IMR-90 (cell line): ENCODE measurements around the gene ZNF423. TPM values are rescaled to one million over a fixed set of nuclear protein-coding genes. Genes with fewer than 3 reads are reported as not detected.

Experiments
- ATAC-seq: fragments of 200-7000 bp; cut with Tn5 transposase; 2 replicates; pipeline ENCODE4 v1.9.1; 2020; ENCODE audit warnings: low read depth, mild to moderate bottlenecking, moderate library complexity
- BruUV-seq: library from RNA; stranded (reverse); fragments of 400-500 nt; replicated peaks from 2 replicates; lab custom pipeline; 2021; lab: Mats Ljungman, UMichigan
- CTCF ChIA-PET: fragments of 300-600 bp; formaldehyde crosslinking; extraction: SDS; loops from one replicate; lab custom pipeline; 2021; ENCODE audit warnings: antibody characterized with exemption; lab: Yijun Ruan, JAX
- POLR2A ChIA-PET: fragments of 300-600 bp; sonication (Branson Sonifier 250); formaldehyde crosslinking; loops from one replicate; lab custom pipeline; 2022; ENCODE audit warnings: antibody characterized with exemption; ENCODE audit not compliant: unreplicated experiment; lab: Charles Lee
- DNase-seq: peaks from one replicate; pipeline ENCODE4 v3.0.0; 2013
- H2AFZ ChIP-seq: replicated peaks from 2 replicates; pipeline ENCODE3; 2013; ENCODE audit warnings: low read length, mild to moderate bottlenecking; ENCODE audit not compliant: poor library complexity
- H2AK5ac ChIP-seq: 2 replicates; pipeline ENCODE4 v1.6.1; 2013; ENCODE audit warnings: low read depth, low read length, inconsistent platforms
- H2AK9ac ChIP-seq: replicated peaks from 2 replicates; pipeline ENCODE3; 2013; ENCODE audit warnings: mild to moderate bottlenecking, low read depth, low read length, moderate library complexity; ENCODE audit not compliant: poor library complexity
- H2BK120ac ChIP-seq: 2 replicates; pipeline ENCODE4 v1.6.1; 2013; ENCODE audit warnings: low read depth, low read length, inconsistent platforms
- H2BK15ac ChIP-seq: 3 replicates; pipeline ENCODE4 v1.6.1; 2013; ENCODE audit warnings: low read depth, low read length, inconsistent platforms
- H2BK20ac ChIP-seq: 2 replicates; pipeline ENCODE4 v1.6.1; 2013; ENCODE audit warnings: low read depth, mild to moderate bottlenecking, inconsistent platforms, low read length, moderate library complexity
- H2BK5ac ChIP-seq: 2 replicates; pipeline ENCODE4 v1.6.1; 2013; ENCODE audit warnings: mild to moderate bottlenecking, low read depth, low read length, inconsistent platforms; ENCODE audit not compliant: poor library complexity, severe bottlenecking
- H3K14ac ChIP-seq: replicated peaks from 2 replicates; pipeline ENCODE4 v1.6.1; 2013; ENCODE audit warnings: low read depth, low read length, inconsistent platforms
- H3K18ac ChIP-seq: 2 replicates; pipeline ENCODE4 v1.6.1; 2013; ENCODE audit warnings: low read depth, low read length, control low read depth
- H3K23ac ChIP-seq: 2 replicates; pipeline ENCODE4 v1.6.1; 2013; ENCODE audit warnings: low read depth, low read length, inconsistent platforms
- H3K27ac ChIP-seq: 2 replicates; pipeline ENCODE4 v1.5.1; 2013; ENCODE audit warnings: mild to moderate bottlenecking, control low read depth, low read length; ENCODE audit not compliant: insufficient read depth
- H3K27me3 ChIP-seq: 2 replicates; pipeline ENCODE4 v1.6.1; 2013; ENCODE audit warnings: low read length; ENCODE audit not compliant: control insufficient read depth, insufficient read depth
- H3K36me3 ChIP-seq: 2 replicates; pipeline ENCODE4 v1.6.1; 2013; ENCODE audit warnings: low read length, mixed read lengths; ENCODE audit not compliant: control insufficient read depth, insufficient read depth
- H3K4ac ChIP-seq: 2 replicates; pipeline ENCODE4 v1.6.1; 2013; ENCODE audit warnings: low read depth, low read length, inconsistent platforms
- H3K4me1 ChIP-seq: 2 replicates; pipeline ENCODE4 v1.6.1; 2013; ENCODE audit warnings: low read length, mixed read lengths; ENCODE audit not compliant: control insufficient read depth, insufficient read depth
- H3K4me2 ChIP-seq: 2 replicates; pipeline ENCODE4 v1.6.1; 2013; ENCODE audit warnings: low read depth, mild to moderate bottlenecking, control low read depth, low read length, moderate library complexity
- H3K4me3 ChIP-seq: 2 replicates; pipeline ENCODE4 v1.5.1; 2013; ENCODE audit warnings: low read depth, mild to moderate bottlenecking, control low read depth, low read length, moderate library complexity; ENCODE audit not compliant: insufficient read depth
- H3K56ac ChIP-seq: 2 replicates; pipeline ENCODE4 v1.6.1; 2013; ENCODE audit warnings: low read length, inconsistent platforms; ENCODE audit not compliant: insufficient read depth; ENCODE audit errors: extremely low read depth
- H3K79me1 ChIP-seq, 2 experiments: 2 replicates each; pipeline ENCODE4 v1.6.1; 2013; ENCODE audit warnings: low read length in 2 of 2, inconsistent platforms in 1 of 2, low read depth in 1 of 2
- H3K9ac ChIP-seq: 2 replicates; pipeline ENCODE4 v1.6.1; 2013; ENCODE audit warnings: low read depth, low read length, control low read depth
- H3K9me1 ChIP-seq: 2 replicates; pipeline ENCODE4 v1.6.1; 2013; ENCODE audit warnings: low read length, inconsistent platforms; ENCODE audit not compliant: insufficient read depth
- H3K9me3 ChIP-seq: 2 replicates; pipeline ENCODE4 v1.6.1; 2013; ENCODE audit warnings: low read length; ENCODE audit not compliant: control insufficient read depth, insufficient read depth
- H4K20me1 ChIP-seq: 2 replicates; pipeline ENCODE4 v1.6.1; 2013; ENCODE audit warnings: low read length, inconsistent platforms; ENCODE audit not compliant: insufficient read depth
- H4K5ac ChIP-seq: 2 replicates; pipeline ENCODE4 v1.6.1; 2013; ENCODE audit warnings: mild to moderate bottlenecking, low read depth, low read length, control low read depth
- H4K8ac ChIP-seq, 2 experiments: 2 replicates each; pipeline ENCODE4 v1.6.1; 2013; ENCODE audit warnings: low read depth in 2 of 2, low read length in 2 of 2, control low read depth in 1 of 2, inconsistent platforms in 1 of 2
- H4K91ac ChIP-seq: 2 replicates; pipeline ENCODE4 v1.6.1; 2013; ENCODE audit warnings: low read depth, low read length, inconsistent platforms; ENCODE audit not compliant: insufficient read depth
- BHLHE40 ChIP-seq: fragments of 150-350 bp; IDR thresholded peaks from 2 replicates; pipeline ENCODE4 v1.6.1; 2016; ENCODE audit warnings: mild to moderate bottlenecking, low read depth, low read length
- CEBPB ChIP-seq: IDR thresholded peaks from 2 replicates; pipeline ENCODE4 v1.6.1; 2012; ENCODE audit warnings: low read depth, low read length, improper control_type of control experiment
- CHD1 ChIP-seq: IDR thresholded peaks from 2 replicates; pipeline ENCODE4 v1.6.1; 2012; ENCODE audit warnings: low read depth, low read length, improper control_type of control experiment
- FOS ChIP-seq: fragments of 150-350 bp; IDR thresholded peaks from 2 replicates; pipeline ENCODE4 v1.6.1; 2016; ENCODE audit warnings: low read depth, low read length
- MAFK ChIP-seq: IDR thresholded peaks from 2 replicates; pipeline ENCODE4 v1.6.1; 2012; ENCODE audit warnings: low read depth, low read length, improper control_type of control experiment
- MAZ ChIP-seq: IDR thresholded peaks from 2 replicates; pipeline ENCODE4 v1.6.1; 2012; ENCODE audit warnings: low read depth, mild to moderate bottlenecking, low read length, improper control_type of control experiment, moderate library complexity, borderline replicate concordance
- MXI1 ChIP-seq: IDR thresholded peaks from 2 replicates; pipeline ENCODE4 v1.6.1; 2012; ENCODE audit warnings: low read depth, mild to moderate bottlenecking, low read length, moderate library complexity, borderline replicate concordance
- NFE2L2 ChIP-seq: fragments of 150-350 bp; IDR thresholded peaks from 2 replicates; pipeline ENCODE4 v1.6.1; 2016; ENCODE audit warnings: low read depth, mild to moderate bottlenecking, low read length
- POLR2A ChIP-seq: IDR thresholded peaks from 2 replicates; pipeline ENCODE4 v1.6.1; 2012; ENCODE audit warnings: mild to moderate bottlenecking, low read depth, low read length
- RAD21 ChIP-seq: IDR thresholded peaks from 2 replicates; pipeline ENCODE4 v1.6.1; 2012; ENCODE audit warnings: low read length, improper control_type of control experiment
- RCOR1 ChIP-seq: IDR thresholded peaks from 2 replicates; pipeline ENCODE4 v1.6.1; 2012; ENCODE audit warnings: mild to moderate bottlenecking, low read length, improper control_type of control experiment; ENCODE audit not compliant: insufficient replicate concordance
- RFX5 ChIP-seq: IDR thresholded peaks from 2 replicates; pipeline ENCODE4 v1.8.0; 2012; ENCODE audit warnings: low read depth, mild to moderate bottlenecking, low read length, moderate library complexity
- SMC3 ChIP-seq: fragments of 150-350 bp; IDR thresholded peaks from 2 replicates; pipeline ENCODE4 v1.6.1; 2016; ENCODE audit warnings: low read depth, mild to moderate bottlenecking, antibody characterized with exemption, low read length, moderate library complexity
- WGBS, 2 experiments: methylation state at CpG; one replicate each; pipeline versions ENCODE4 v1.1.5 to v1.1.7; 2013; ENCODE audit warnings: missing lambda C conversion rate in 2 of 2; ENCODE audit not compliant: insufficient read length in 1 of 2; ENCODE audit errors: extremely low coverage in 2 of 2; 5-methylcytosine and 5-hydroxymethylcytosine counted together
- dilution Hi-C: fragments of 300-500 bp; cut with HindIII; formaldehyde crosslinking; loops from one replicate; pipeline ENCODE4 v1.14.3; 2018; ENCODE audit warnings: low sequenced_read_pairs; ENCODE audit not compliant: unreplicated experiment
- in situ Hi-C: fragments of 300-500 bp; cut with MboI; formaldehyde crosslinking; loops from 3 replicates; pipeline ENCODE4 v1.14.3; 2019; ENCODE audit warnings: low sequenced_read_pairs, inconsistent platforms, mixed read lengths
- intact Hi-C: fragments of 100-400 bp; cut with micrococcal nuclease; formaldehyde crosslinking; loops from 2 replicates; pipeline ENCODE4 v1.10.0; 2022
- polyA plus RNA-seq, 3 experiments: library from polyadenylated mRNA; depleted of rRNA; stranded (reverse); fragments of >200 nt; gene quantifications; 2 replicates each; pipeline ENCODE4 v1.2.3, GENCODE V29; 2012; ENCODE audit warnings: low replicate concordance in 1 of 3
- total RNA-seq: library from RNA; depleted of rRNA; stranded (reverse); fragments of >200 nt; gene quantifications from 2 replicates; pipeline ENCODE4 v1.2.3, GENCODE V29; 2012
- TF ChIP-seq, protein P1 (sequence below): fragments of 150-350 bp; IDR thresholded peaks from 2 replicates; pipeline ENCODE4 v1.6.1; 2016; ENCODE audit warnings: low read depth, mild to moderate bottlenecking, low read length, moderate library complexity, borderline replicate concordance
- TF ChIP-seq, protein P2 (sequence below): conservative IDR thresholded peaks from 2 replicates; pipeline ENCODE4 v1.5.1; 2012; ENCODE audit warnings: mild to moderate bottlenecking, low read depth, low read length, improper control_type of control experiment
- TF ChIP-seq, protein P3 (sequence below): fragments of 150-350 bp; IDR thresholded peaks from 2 replicates; pipeline ENCODE4 v1.6.1; 2017; ENCODE audit warnings: mild to moderate bottlenecking, antibody characterized with exemption, low read length, low read depth

Gene ZNF423
- total and polyA plus RNA-seq, 2 of the 4 experiments (the other 2 are of a cell fraction), result under 0.01 to 0.10 TPM

DNA sequence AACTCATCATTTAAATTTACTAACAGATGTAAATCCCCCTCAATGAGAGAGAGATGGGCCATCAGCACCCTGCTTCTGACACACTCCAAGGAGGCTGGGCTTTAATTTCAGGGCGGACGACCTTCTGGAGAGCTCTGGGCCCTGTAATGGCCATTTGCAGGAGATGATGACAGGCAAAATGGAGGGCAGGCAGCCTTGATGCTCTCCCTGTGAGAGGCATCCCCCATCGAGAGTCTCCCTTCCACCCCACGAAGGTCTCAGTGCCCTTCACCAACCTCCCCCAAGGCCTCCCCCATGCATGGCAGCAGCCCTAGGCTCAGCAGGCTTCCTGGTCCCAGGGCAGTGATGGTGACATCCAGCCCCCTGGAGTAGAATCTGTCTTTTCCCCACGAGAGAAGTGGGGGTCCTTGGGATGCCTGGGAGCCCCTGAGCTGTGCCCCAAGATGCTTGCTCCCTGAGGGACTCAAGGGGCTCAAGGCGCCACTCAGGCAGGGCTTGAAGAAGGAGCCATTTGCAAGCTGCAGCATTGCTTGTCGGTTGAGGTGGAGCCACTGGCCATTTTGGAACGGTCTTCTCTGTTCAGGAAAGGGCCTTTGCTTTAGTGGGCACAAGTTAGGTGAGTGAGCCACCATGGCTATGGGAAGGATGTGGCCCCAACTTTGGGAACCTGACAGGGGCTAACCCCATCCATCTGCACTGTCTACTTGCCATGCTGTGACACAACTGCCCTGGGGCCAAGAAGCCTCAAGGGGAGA, 399.7 kb downstream of the ZNF423 start:
- H3K79me1 ChIP-seq, result no peaks in the 10 kb centered on the region
- intact Hi-C loops (no loop called here), dilution Hi-C loops (no loop called here), in situ Hi-C loops (no loop called here)
- no peak overlapping the region for H3K18ac ChIP-seq
- no peak overlapping the region for H3K23ac ChIP-seq
- H3K27me3 ChIP-seq, result no peaks in the 10 kb centered on the region; the same call in 1 of the 2 replicates
- no peaks in the 10 kb centered on the region for H3K9me1 ChIP-seq
- H3K14ac ChIP-seq, result no peak overlapping the region
- no peak for TF ChIP-seq NFE2L2
- TF ChIP-seq, protein P1, sequence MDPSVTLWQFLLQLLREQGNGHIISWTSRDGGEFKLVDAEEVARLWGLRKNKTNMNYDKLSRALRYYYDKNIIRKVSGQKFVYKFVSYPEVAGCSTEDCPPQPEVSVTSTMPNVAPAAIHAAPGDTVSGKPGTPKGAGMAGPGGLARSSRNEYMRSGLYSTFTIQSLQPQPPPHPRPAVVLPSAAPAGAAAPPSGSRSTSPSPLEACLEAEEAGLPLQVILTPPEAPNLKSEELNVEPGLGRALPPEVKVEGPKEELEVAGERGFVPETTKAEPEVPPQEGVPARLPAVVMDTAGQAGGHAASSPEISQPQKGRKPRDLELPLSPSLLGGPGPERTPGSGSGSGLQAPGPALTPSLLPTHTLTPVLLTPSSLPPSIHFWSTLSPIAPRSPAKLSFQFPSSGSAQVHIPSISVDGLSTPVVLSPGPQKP, result no peak
- no peak for TF ChIP-seq SMC3
- no peak for TF ChIP-seq FOS
- TF ChIP-seq MAZ, result no peak
- TF ChIP-seq MXI1, result no peak
- TF ChIP-seq CEBPB, result no peak
- TF ChIP-seq POLR2A, result no peak
- no peak for TF ChIP-seq RAD21
- TF ChIP-seq BHLHE40, result no peak
- TF ChIP-seq RCOR1, result no peak
- TF ChIP-seq MAFK, result no peak
- TF ChIP-seq, protein P2, sequence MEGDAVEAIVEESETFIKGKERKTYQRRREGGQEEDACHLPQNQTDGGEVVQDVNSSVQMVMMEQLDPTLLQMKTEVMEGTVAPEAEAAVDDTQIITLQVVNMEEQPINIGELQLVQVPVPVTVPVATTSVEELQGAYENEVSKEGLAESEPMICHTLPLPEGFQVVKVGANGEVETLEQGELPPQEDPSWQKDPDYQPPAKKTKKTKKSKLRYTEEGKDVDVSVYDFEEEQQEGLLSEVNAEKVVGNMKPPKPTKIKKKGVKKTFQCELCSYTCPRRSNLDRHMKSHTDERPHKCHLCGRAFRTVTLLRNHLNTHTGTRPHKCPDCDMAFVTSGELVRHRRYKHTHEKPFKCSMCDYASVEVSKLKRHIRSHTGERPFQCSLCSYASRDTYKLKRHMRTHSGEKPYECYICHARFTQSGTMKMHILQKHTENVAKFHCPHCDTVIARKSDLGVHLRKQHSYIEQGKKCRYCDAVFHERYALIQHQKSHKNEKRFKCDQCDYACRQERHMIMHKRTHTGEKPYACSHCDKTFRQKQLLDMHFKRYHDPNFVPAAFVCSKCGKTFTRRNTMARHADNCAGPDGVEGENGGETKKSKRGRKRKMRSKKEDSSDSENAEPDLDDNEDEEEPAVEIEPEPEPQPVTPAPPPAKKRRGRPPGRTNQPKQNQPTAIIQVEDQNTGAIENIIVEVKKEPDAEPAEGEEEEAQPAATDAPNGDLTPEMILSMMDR, result no peak
- TF ChIP-seq, protein P3, sequence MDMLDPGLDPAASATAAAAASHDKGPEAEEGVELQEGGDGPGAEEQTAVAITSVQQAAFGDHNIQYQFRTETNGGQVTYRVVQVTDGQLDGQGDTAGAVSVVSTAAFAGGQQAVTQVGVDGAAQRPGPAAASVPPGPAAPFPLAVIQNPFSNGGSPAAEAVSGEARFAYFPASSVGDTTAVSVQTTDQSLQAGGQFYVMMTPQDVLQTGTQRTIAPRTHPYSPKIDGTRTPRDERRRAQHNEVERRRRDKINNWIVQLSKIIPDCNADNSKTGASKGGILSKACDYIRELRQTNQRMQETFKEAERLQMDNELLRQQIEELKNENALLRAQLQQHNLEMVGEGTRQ, result no peak
- no peak for TF ChIP-seq CHD1
- TF ChIP-seq RFX5, result no peak
- no peak overlapping the region for H2AK5ac ChIP-seq
- H3K4me3 ChIP-seq, result no peak overlapping the region
- POLR2A ChIA-PET, result no interaction called here
- no peak overlapping the region for H2AFZ ChIP-seq
- no peak overlapping the region for H3K9ac ChIP-seq
- no peak overlapping the region for H2AK9ac ChIP-seq
- no peak overlapping the region for H3K4ac ChIP-seq
- H2BK120ac ChIP-seq, result no peak overlapping the region
- WGBS, 2 experiments, result 40% methylated on average over 2 of the region's 8 CpGs; no CpG with 5 or more reads in 1 of the 2 experiments
- H3K56ac ChIP-seq, result no peak overlapping the region
- no peak overlapping the region for H4K8ac ChIP-seq
- CTCF ChIA-PET, result no interaction called here
- H2BK15ac ChIP-seq, result no peak overlapping the region
- H3K4me2 ChIP-seq, result no peak overlapping the region
- H4K5ac ChIP-seq, result no peak overlapping the region
- no peaks in the 10 kb centered on the region for H4K20me1 ChIP-seq
- no peak overlapping the region for H4K91ac ChIP-seq
- ATAC-seq, result no peak
- no peak for DNase-seq
- H2BK20ac ChIP-seq, result no peak overlapping the region
- no TSS peak for BruUV-seq
- no peaks in the 10 kb centered on the region for H3K9me3 ChIP-seq
- H3K27ac ChIP-seq, result no peak overlapping the region
- no peak overlapping the region for H2BK5ac ChIP-seq
- no peaks in the 10 kb centered on the region for H3K36me3 ChIP-seq
- no peaks in the 10 kb centered on the region for H3K4me1 ChIP-seq
